HFF-Myc (cell line): ENCODE data around the gene CIITA.

Experiments used
- DNase-seq: peaks from one replicate; pipeline ENCODE4 v3.0.0-alpha.2; 2011; ENCODE audit warnings: low read depth; ENCODE audit errors: extremely low read depth
- H3K4me3 ChIP-seq: replicated peaks from 2 replicates; pipeline ENCODE4 v1.5.1; 2011; ENCODE audit warnings: low read depth, mild to moderate bottlenecking, control low read depth, low read length
- CTCF ChIP-seq: IDR thresholded peaks from 2 replicates; pipeline ENCODE4 v1.5.1; 2012; ENCODE audit warnings: mild to moderate bottlenecking, low read depth, low read length, control low read depth; ENCODE audit errors: missing control alignments

The CIITA gene

GRCh38 chr16:10892782-10893318 is 15.8 kb downstream of the CIITA start:
- no peak for TF ChIP-seq CTCF
- no peak for DNase-seq
- H3K4me3 ChIP-seq, result no peak overlapping the region

GRCh38 chr16:10895053-10895946 is 18.3 kb downstream of the CIITA start:
- DNase-seq, result no peak
- no peak for TF ChIP-seq CTCF
- H3K4me3 ChIP-seq, result no peak overlapping the region

GRCh38 chr16:10896165-10896564 is 19.2 kb downstream of the CIITA start:
- H3K4me3 ChIP-seq, result no peak overlapping the region
- no peak for TF ChIP-seq CTCF
- no peak for DNase-seq

- H3K4me3 ChIP-seq, result no peak overlapping the region
- no peak for TF ChIP-seq CTCF
- DNase-seq, result no peak
Measured at GRCh38 chr16:10896723-10897122, 19.7 kb downstream of the CIITA start.

GRCh38 chr16:10897134-10897533 is 20.1 kb downstream of the CIITA start:
- TF ChIP-seq CTCF, result no peak
- DNase-seq, result no peak
- H3K4me3 ChIP-seq, result no peak overlapping the region

GRCh38 chr16:10902999-10903398 is 26.0 kb downstream of the CIITA start:
- TF ChIP-seq CTCF, result no peak

More at GRCh38 chr16:10902999-10903398, 26.0 kb downstream of the CIITA start:
- no peak overlapping the region for H3K4me3 ChIP-seq
- DNase-seq, result no peak
